SH-SY5Y (cell line): ENCODE results near the gene EFR3B.

Experiments used
- GATA2 ChIP-seq: IDR thresholded peaks from 2 replicates; pipeline ENCODE4 v1.6.1; 2011; ENCODE audit warnings: mild to moderate bottlenecking, low read depth, low read length
- GATA3 ChIP-seq: IDR thresholded peaks from 2 replicates; pipeline ENCODE4 v1.6.1; 2011; ENCODE audit warnings: low read depth, mild to moderate bottlenecking, low read length, moderate library complexity

- TF ChIP-seq GATA2: no peak
- no peak for TF ChIP-seq GATA3
Observed at GRCh38 chr2:25176138-25176537, 134.3 kb downstream of the EFR3B start.
